Effector memory CD4-positive, alpha-beta T cell (primary cell): ENCODE results near the gene CRYL1.

ENCODE experiments used
- DNase-seq, 3 donors: peaks; one replicate each; pipeline ENCODE4 v3.0.0-alpha.2; 2020
- H3K27ac ChIP-seq: 2 replicates; pipeline ENCODE4 v1.7.0; 2013; ENCODE audit warnings: mild to moderate bottlenecking, low read length, moderate library complexity; ENCODE audit not compliant: insufficient read depth, poor library complexity, severe bottlenecking
- H3K27me3 ChIP-seq: replicated peaks from 2 replicates; pipeline ENCODE4 v1.7.0; 2013; ENCODE audit warnings: mild to moderate bottlenecking, low read length; ENCODE audit not compliant: insufficient read depth, control insufficient read depth, poor library complexity, severe bottlenecking
- H3K36me3 ChIP-seq: 2 replicates; pipeline ENCODE4 v1.7.0; 2013; ENCODE audit warnings: mild to moderate bottlenecking, low read length, moderate library complexity; ENCODE audit not compliant: control insufficient read depth, insufficient read depth
- H3K4me1 ChIP-seq: 2 replicates; pipeline ENCODE4 v1.7.0; 2013; ENCODE audit warnings: low read length, mild to moderate bottlenecking; ENCODE audit not compliant: control insufficient read depth, insufficient read depth, poor library complexity, severe bottlenecking
- H3K4me3 ChIP-seq: 2 replicates; pipeline ENCODE4 v1.7.0; 2013; ENCODE audit warnings: low read length, low read depth, mild to moderate bottlenecking; ENCODE audit not compliant: insufficient read depth, poor library complexity, severe bottlenecking
- H3K9me3 ChIP-seq: 2 replicates; pipeline ENCODE4 v1.7.0; 2013; ENCODE audit warnings: mild to moderate bottlenecking, low read length, moderate library complexity; ENCODE audit not compliant: control insufficient read depth

The CRYL1 gene

DNA sequence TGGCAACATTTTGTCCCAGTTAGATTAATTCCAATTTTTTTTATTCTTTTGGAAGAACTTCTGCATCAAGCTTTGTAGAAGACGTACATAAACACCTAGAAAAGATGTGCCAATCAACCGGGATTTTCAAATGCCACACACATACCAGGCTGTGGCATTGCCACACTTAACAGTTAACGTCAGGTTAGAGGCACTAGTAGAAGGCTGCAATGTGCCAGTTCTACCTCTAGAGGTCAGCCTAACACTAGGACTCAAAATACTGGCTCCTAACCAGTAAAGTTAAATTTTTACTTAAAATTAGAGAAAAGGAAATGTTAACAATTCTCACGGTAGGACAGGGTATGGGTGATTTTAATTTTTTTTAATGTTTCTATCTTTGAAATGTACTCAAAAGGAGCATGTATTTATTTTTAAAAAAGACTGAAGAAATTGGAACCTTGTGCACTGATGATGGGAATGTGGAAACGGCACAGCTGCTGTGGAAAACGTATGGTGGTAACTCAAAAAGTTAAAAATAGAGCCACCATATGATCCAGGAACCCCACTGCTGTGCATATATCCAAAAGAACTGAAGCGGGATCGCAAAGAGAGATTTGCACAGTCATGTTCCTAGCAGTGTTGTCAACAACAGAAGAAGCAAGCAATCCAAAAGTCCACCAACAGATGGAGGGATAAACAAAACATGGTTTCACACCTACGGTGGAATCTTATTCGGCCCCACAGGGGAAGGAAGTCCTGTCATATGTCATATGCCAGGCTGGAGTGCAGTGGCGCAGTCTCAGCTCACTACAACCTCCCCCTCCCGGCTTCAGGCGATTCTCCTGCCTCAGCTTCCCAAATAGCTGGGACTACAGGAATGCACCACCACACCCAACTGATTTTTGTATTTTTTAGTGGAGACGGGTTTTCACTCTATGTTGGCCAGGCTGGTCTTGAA lies 30.3 kb downstream of the CRYL1 start:
- DNase-seq: peak; percentile 13 to 48 (median 16)
- H3K4me3 ChIP-seq: no peak overlapping the region
- no peaks in the 10 kb centered on the region for H3K4me1 ChIP-seq
- H3K36me3 ChIP-seq: no peaks in the 10 kb centered on the region
- H3K27ac ChIP-seq: no peak overlapping the region
- no peaks in the 10 kb centered on the region for H3K9me3 ChIP-seq
- no peaks in the 10 kb centered on the region for H3K27me3 ChIP-seq

DNA sequence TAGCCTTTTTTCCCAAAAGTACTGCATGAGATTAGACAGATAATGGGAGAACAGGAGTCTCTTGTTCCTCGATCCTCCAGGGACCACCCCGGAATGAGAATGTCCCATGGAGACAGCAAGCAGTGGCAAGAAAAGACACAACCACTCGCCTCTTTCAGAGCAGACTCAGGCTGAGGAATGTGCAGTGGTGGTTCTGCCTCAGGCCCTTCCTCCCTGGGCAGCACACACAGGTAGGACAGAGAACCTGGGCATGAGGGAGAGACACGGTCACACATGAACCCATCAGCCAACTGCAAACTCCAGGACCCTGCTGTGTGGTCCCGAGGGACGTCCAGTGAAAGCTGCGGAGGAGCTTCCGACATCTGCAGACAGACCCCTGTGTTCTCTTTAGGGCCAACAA lies 31.0 kb downstream of the CRYL1 start:
- no peaks in the 10 kb centered on the region for H3K9me3 ChIP-seq
- no peak overlapping the region for H3K27ac ChIP-seq
- no peaks in the 10 kb centered on the region for H3K36me3 ChIP-seq
- H3K27me3 ChIP-seq: no peaks in the 10 kb centered on the region
- no peak for DNase-seq
- H3K4me1 ChIP-seq: no peaks in the 10 kb centered on the region
- no peak overlapping the region for H3K4me3 ChIP-seq

DNA sequence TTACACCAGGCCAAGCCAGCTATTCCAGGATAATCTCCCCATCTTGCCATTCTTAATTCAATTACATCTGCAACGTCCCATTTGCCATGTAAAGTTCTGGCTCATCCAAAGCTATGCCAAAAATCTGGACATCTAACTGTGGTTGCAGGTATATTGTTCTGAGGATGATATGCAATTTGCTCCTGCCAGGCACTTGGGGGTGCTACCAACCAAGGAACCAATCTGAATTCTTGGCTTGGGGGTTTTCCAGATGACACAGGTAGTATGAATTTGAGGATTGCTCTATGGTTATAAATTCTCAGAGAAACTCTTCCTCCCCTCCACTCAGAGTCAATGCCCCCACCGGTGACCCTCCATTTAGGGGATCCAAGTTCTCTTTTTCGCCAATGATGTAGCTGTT lies 33.0 kb downstream of the CRYL1 start:
- H3K27me3 ChIP-seq: no peaks in the 10 kb centered on the region
- H3K4me1 ChIP-seq: no peaks in the 10 kb centered on the region
- peak in 2 of 3 donors; percentile 6 to 12 for DNase-seq
- H3K4me3 ChIP-seq: no peak overlapping the region
- no peaks in the 10 kb centered on the region for H3K36me3 ChIP-seq
- H3K9me3 ChIP-seq: no peaks in the 10 kb centered on the region
- H3K27ac ChIP-seq: no peak overlapping the region

DNA sequence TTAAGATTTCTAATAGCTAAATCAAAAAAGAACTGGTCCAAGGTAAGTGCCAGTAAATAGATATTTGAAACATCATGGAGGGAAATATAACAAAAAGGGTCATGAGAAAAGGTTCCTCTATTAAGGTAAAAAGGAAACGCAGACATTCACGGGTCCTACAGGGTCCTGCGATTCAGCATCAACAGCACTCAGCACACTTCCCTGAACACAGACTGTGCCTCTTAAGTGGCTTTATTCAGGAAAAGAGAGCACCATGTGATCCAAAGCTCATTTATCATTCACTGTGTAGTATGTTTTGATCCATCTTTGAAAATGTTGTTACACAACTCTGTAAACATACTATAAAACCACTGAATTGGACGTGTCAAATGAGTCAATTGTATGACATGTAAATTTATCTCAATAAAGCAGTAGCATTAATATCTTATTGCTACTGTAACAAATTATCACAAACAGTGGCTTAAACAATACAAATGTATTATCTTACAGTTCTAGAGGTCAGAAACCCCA lies 33.7 kb downstream of the CRYL1 start:
- Histone ChIP-seq H3K27me3 (no peaks in the 10 kb centered on the region), H3K4me3 (no peak overlapping the region), H3K36me3 (no peaks in the 10 kb centered on the region), H3K4me1 (no peaks in the 10 kb centered on the region), H3K9me3 (no peaks in the 10 kb centered on the region), H3K27ac (no peak overlapping the region)
- no peak for DNase-seq

DNA sequence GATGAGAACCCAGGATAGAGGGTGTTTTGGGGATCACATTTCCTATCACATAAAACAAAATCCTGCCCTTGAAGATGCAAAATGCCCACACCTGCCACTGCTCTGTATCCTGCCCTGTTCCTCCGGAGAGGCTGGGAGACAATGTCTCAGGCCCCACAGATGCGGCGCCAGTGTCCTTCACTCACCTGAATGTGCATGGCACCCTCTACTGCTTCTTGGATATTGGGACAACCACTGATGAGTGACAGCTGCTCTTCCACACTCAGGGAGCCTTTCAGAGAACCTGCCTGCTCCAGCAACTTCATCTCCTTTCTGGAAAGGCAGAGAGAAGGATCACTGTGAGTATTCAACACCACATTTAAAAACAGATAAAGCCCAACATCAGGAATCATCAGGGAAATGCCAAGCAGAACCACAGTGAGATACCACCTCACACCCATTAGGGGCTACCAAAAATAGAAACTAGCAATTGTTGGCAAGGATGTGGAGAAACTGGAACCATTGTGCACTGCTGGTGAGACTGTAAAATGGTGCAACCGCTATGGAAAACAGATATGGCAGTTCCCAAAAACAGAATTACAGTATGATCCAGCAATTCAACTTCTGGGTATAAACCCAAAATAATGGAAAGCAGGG lies 36.4 kb downstream of the CRYL1 start:
- H3K9me3 ChIP-seq: no peaks in the 10 kb centered on the region
- H3K4me3 ChIP-seq: no peak overlapping the region
- no peaks in the 10 kb centered on the region for H3K27me3 ChIP-seq
- DNase-seq: peak in 1 of 3 donors; percentile 6
- no peak overlapping the region for H3K27ac ChIP-seq
- H3K36me3 ChIP-seq: no peaks in the 10 kb centered on the region
- no peaks in the 10 kb centered on the region for H3K4me1 ChIP-seq

DNA sequence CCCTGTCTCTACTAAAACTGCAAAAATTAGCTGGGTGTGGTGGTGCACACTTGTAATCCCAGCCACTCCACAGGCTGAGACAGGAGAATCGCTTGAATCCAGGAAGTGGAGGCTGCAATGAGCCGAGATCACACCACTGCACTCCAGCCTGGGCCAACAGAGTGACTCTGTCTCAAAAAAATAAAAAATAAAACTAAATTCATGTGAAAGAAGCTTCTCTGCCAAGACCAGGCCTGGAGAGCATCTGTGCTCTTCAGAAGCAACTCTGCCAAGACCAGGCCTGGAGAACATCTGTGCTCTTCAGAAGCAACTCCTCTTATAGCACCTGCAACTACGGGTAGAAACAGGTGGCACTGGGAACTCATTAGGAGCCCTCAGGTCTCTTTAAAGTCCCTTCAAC lies 37.7 kb downstream of the CRYL1 start:
- Histone ChIP-seq H3K4me1 (no peaks in the 10 kb centered on the region), H3K36me3 (no peaks in the 10 kb centered on the region), H3K9me3 (no peaks in the 10 kb centered on the region), H3K4me3 (no peak overlapping the region), H3K27ac (no peak overlapping the region), H3K27me3 (no peaks in the 10 kb centered on the region)
- no peak for DNase-seq

DNA sequence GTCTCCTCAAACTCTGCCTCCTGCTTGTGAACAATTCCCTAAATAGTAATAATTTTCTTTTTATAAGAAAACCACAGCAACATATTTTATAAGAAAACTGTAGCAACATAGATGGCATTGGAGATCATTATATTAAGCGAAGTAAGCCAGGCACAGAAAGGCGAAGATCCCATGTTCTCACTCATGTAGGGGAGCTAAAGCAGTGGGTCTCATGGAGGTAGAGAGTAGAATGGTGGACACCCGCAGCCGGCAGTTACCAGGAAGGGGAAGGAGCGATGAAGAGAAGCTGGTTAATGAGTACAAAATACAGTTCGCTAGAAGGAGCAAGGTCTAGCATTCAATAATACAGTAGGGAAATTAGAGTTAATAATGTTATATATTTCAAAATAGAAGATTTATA lies 42.9 kb downstream of the CRYL1 start:
- no peak overlapping the region for H3K27ac ChIP-seq
- no peak for DNase-seq
- no peaks in the 10 kb centered on the region for H3K4me1 ChIP-seq
- H3K27me3 ChIP-seq: no peaks in the 10 kb centered on the region
- no peaks in the 10 kb centered on the region for H3K9me3 ChIP-seq
- H3K4me3 ChIP-seq: no peak overlapping the region
- no peaks in the 10 kb centered on the region for H3K36me3 ChIP-seq

DNA sequence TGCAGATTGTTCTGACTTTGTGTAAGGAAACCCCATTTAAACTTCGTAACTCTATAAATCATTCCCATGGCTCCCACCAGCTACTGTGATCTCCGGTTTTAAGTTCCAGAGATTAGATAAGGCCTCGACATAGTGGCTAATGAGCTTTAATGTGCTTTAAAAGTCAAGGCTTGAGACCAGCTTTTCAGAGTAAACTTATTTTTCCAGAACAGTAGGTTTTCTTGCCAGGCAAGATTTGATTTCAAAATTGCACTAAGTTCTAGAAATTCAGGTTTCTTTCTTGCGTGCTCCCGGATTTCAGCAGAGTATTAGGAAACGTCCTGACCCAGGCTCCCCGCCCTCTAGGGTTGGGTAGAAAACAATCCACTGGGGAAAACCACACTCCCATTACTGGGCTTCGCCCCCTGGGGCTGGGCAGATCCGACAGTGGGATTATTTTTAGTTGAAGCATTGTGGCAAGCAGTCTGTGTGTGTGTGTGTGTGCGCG lies 43.3 kb downstream of the CRYL1 start:
- H3K27me3 ChIP-seq: no peaks in the 10 kb centered on the region
- H3K36me3 ChIP-seq: no peaks in the 10 kb centered on the region
- H3K4me1 ChIP-seq: peaks cover under 1% of the 10 kb centered on the region
- no peaks in the 10 kb centered on the region for H3K9me3 ChIP-seq
- H3K27ac ChIP-seq: no peak overlapping the region
- no peak for DNase-seq
- H3K4me3 ChIP-seq: no peak overlapping the region

DNA sequence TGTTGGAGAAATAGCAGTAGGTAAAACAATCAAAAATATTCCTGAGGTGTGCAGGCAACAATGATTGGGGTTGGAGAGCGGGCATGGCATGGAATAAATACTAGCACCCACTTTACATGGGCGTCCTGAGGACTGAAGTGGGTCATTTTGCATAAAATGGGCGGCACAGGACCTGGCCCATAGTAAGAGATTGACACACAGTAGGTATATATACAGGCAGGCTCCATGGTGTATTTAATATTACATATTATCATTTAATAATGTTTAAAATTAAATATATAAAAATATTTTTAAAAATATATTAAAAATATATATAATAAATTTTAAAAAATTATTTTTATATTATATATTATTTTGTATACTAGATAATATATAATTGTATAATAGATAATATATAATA lies 48.3 kb downstream of the CRYL1 start:
- Histone ChIP-seq H3K4me1 (peaks cover 22% of the 10 kb centered on the region), H3K36me3 (no peaks in the 10 kb centered on the region), H3K27me3 (no peaks in the 10 kb centered on the region), H3K9me3 (no peaks in the 10 kb centered on the region), H3K4me3 (no peak overlapping the region), H3K27ac (no peak overlapping the region)
- no peak for DNase-seq
